ENCODE measurements around the gene TSTD1.

The TSTD1 gene

DNA sequence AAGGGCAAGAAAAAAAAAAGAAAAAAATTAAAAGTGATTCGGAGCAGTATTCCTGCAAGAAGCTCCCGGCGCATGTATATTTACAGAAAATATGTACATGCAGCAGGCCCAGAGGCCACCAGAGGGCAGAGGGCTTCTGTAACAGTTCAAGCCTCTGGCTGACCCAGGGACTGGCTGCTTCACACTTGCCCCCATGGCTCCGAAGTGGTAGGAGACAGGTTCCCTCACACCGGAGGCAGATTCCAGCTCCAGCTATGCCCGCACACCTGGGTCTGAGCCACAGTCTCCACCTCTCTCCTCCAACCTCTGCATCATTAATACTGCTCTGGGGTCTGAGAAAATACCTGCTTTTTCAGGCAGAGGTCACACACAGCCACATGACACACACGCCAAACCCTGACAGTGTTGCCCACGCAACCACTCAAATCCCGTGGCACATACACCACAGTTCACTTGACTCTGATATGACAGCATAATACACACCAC is 33.2 kb upstream of the TSTD1 start:
- TF ChIP-seq, protein P1, sequence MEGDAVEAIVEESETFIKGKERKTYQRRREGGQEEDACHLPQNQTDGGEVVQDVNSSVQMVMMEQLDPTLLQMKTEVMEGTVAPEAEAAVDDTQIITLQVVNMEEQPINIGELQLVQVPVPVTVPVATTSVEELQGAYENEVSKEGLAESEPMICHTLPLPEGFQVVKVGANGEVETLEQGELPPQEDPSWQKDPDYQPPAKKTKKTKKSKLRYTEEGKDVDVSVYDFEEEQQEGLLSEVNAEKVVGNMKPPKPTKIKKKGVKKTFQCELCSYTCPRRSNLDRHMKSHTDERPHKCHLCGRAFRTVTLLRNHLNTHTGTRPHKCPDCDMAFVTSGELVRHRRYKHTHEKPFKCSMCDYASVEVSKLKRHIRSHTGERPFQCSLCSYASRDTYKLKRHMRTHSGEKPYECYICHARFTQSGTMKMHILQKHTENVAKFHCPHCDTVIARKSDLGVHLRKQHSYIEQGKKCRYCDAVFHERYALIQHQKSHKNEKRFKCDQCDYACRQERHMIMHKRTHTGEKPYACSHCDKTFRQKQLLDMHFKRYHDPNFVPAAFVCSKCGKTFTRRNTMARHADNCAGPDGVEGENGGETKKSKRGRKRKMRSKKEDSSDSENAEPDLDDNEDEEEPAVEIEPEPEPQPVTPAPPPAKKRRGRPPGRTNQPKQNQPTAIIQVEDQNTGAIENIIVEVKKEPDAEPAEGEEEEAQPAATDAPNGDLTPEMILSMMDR (IDR thresholded peaks at IDR 0.05; ENCODE audit: insufficient read depth, low read length): peak; percentile 77
- TF ChIP-seq, protein P2, sequence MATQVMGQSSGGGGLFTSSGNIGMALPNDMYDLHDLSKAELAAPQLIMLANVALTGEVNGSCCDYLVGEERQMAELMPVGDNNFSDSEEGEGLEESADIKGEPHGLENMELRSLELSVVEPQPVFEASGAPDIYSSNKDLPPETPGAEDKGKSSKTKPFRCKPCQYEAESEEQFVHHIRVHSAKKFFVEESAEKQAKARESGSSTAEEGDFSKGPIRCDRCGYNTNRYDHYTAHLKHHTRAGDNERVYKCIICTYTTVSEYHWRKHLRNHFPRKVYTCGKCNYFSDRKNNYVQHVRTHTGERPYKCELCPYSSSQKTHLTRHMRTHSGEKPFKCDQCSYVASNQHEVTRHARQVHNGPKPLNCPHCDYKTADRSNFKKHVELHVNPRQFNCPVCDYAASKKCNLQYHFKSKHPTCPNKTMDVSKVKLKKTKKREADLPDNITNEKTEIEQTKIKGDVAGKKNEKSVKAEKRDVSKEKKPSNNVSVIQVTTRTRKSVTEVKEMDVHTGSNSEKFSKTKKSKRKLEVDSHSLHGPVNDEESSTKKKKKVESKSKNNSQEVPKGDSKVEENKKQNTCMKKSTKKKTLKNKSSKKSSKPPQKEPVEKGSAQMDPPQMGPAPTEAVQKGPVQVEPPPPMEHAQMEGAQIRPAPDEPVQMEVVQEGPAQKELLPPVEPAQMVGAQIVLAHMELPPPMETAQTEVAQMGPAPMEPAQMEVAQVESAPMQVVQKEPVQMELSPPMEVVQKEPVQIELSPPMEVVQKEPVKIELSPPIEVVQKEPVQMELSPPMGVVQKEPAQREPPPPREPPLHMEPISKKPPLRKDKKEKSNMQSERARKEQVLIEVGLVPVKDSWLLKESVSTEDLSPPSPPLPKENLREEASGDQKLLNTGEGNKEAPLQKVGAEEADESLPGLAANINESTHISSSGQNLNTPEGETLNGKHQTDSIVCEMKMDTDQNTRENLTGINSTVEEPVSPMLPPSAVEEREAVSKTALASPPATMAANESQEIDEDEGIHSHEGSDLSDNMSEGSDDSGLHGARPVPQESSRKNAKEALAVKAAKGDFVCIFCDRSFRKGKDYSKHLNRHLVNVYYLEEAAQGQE (IDR thresholded peaks at IDR 0.05; ENCODE audit: insufficient replicate concordance, low read depth): no peak
- TF ChIP-seq SPI1 (IDR thresholded peaks at IDR 0.05; ENCODE audit: borderline replicate concordance, low read depth) (no peak), GABPA (IDR thresholded peaks at IDR 0.05; ENCODE audit: low read depth) (no peak), POLR2AphosphoS5 (IDR thresholded peaks at IDR 0.05; ENCODE audit: low read depth) (no peak)
- Histone ChIP-seq H3K4me3 (replicated peaks; ENCODE audit: insufficient read depth, low read length) (no peak overlapping the region), H3K27ac (replicated peaks) (no peak overlapping the region; the same call in 1 of the 2 replicates), H3K27me3 (ENCODE audit: insufficient read depth, poor library complexity, severe bottlenecking) (no peaks in the 10 kb centered on the region)
- DNase-seq (ENCODE audit: low read depth in 1 of 2, low spot score in 1 of 2): peak; percentile 38 to 67

DNA sequence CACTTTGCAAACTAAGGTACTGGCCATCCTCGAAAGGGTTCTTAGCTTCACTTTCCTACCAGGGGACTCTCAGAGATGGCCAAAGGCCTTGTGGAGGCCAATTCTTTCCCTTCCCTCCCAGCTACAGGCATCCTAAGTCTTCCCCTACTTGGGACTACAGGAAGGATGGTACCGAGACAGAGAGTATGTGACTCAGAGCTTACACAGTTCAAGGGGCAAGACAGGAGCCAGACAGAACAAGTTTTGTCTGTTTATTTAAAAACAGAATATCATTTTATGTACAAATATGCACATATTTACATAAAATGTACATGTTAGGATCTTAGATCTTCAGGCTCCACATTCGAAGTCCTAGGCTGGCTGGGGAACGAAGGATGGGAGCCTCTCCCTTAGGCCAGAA is 32.0 kb upstream of the TSTD1 start:
- DNase-seq (ENCODE audit: low read depth in 1 of 2, low spot score in 1 of 2): no peak
- no peaks in the 10 kb centered on the region for H3K27me3 ChIP-seq (ENCODE audit: insufficient read depth, poor library complexity, severe bottlenecking)
- no peak for TF ChIP-seq POLR2AphosphoS5 (IDR thresholded peaks at IDR 0.05; ENCODE audit: low read depth)
- TF ChIP-seq GABPA (IDR thresholded peaks at IDR 0.05; ENCODE audit: low read depth): no peak
- TF ChIP-seq, protein P2 (IDR thresholded peaks at IDR 0.05; ENCODE audit: insufficient replicate concordance, low read depth): no peak
- peak overlapping the region; percentile 95 for H3K27ac ChIP-seq (replicated peaks)
- H3K4me3 ChIP-seq (replicated peaks; ENCODE audit: insufficient read depth, low read length): no peak overlapping the region

DNA sequence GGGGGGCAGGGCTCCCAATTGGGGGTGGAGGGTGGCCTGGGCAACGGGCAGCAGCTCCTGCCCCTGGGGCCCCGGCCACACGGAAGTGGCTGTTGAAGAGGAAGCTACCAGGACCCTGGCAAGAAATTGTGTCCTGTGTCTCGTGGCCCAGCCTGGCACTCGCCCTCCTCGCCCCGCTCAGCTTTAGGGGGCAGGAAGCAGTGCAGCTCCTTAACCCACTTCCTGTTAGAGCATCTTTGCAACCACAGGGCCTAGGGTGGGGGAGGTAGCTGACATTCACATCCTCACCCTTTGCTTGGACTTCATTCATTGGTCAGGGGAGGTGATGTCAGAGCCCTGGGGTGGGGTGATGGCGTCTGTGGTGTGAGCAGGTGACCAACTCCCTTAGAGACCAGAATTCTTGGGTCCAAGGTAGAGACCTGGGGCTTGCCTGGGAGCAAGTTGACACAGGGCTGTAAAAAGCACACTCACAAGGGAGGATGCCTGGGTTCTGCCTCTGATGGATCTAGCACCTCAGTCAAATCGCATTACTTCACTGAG is 31.0 kb upstream of the TSTD1 start, which contains the start of gene ARHGAP30:
TSS of gene ARHGAP30 (minus strand) at position 161 of the 540 bp plus-strand sequence. CDS start 267 bp downstream, outside the sequence.
- TF ChIP-seq, protein P1 (IDR thresholded peaks at IDR 0.05; ENCODE audit: insufficient read depth, low read length): no peak
- TF ChIP-seq GABPA (IDR thresholded peaks at IDR 0.05; ENCODE audit: low read depth) (peak; percentile 95), POLR2AphosphoS5 (IDR thresholded peaks at IDR 0.05; ENCODE audit: low read depth) (peak; percentile 92), SPI1 (IDR thresholded peaks at IDR 0.05; ENCODE audit: borderline replicate concordance, low read depth) (peak; percentile 84)
- TF ChIP-seq, protein P2 (IDR thresholded peaks at IDR 0.05; ENCODE audit: insufficient replicate concordance, low read depth): peak; percentile 16
- peak within 1 kb of the TSS; percentile 58 for H3K4me3 ChIP-seq (replicated peaks; ENCODE audit: insufficient read depth, low read length)
- H3K27ac ChIP-seq (replicated peaks): peak within 1 kb of the TSS; percentile 95
- peak; percentile 98 to 99 for DNase-seq (ENCODE audit: low read depth in 1 of 2, low spot score in 1 of 2)
- no peaks in the 10 kb centered on the region for H3K27me3 ChIP-seq (ENCODE audit: insufficient read depth, poor library complexity, severe bottlenecking)

Data from HL-60 (cell line).